ENCODE data around the gene LMBRD1.

DNA sequence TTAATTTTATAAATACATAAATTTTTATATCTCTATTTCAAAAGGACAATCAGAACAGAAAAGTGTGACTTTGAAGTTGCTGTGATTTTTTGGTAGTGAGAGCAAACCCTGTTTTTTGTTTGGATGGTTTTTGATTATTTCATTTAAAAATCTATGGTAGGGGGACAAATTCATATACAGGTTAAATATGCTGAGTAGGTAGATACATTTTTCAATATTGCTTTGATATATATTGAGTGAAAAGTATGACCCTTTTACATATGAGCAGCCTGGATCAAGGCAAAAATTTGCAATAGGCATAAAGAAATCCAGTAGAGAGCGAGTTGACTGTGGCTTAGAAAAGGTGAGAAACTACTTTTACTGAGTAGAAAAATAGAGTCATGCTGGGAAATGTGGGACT, 132.3 kb downstream of the LMBRD1 start:
- TF ChIP-seq, protein P1, sequence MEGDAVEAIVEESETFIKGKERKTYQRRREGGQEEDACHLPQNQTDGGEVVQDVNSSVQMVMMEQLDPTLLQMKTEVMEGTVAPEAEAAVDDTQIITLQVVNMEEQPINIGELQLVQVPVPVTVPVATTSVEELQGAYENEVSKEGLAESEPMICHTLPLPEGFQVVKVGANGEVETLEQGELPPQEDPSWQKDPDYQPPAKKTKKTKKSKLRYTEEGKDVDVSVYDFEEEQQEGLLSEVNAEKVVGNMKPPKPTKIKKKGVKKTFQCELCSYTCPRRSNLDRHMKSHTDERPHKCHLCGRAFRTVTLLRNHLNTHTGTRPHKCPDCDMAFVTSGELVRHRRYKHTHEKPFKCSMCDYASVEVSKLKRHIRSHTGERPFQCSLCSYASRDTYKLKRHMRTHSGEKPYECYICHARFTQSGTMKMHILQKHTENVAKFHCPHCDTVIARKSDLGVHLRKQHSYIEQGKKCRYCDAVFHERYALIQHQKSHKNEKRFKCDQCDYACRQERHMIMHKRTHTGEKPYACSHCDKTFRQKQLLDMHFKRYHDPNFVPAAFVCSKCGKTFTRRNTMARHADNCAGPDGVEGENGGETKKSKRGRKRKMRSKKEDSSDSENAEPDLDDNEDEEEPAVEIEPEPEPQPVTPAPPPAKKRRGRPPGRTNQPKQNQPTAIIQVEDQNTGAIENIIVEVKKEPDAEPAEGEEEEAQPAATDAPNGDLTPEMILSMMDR (conservative IDR thresholded peaks at IDR 0.05; ENCODE audit: low read length), result no peak
- no peak for TF ChIP-seq EZH2phosphoT487 (IDR thresholded peaks at IDR 0.05; ENCODE audit: borderline replicate concordance, low read depth, low read length)

All from OCI-LY7 (cell line).